ENCODE measurements around the gene ZBTB6.

DNA sequence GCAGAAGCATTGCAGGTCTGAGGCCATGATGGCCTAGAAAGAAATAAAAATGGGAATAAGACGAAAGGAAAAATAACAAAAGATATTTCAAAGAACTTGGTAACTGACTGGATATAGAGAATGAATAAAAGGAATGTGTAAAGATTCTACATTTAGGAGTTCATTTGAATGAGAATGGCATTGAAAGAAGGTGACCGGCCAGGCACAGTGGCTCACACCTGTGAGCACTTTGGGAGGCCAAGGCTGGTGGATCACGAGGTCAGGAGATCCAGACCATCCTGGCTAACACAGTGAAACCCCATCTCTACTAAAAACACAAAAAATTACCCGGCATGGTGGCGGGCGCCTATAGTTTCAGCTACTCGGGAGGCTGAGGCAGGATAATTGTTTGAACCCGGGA, 9.6 kb upstream of the ZBTB6 start:
- no peak for TF ChIP-seq POLR2A (IDR thresholded peaks at IDR 0.05)
- TF ChIP-seq, protein P1, sequence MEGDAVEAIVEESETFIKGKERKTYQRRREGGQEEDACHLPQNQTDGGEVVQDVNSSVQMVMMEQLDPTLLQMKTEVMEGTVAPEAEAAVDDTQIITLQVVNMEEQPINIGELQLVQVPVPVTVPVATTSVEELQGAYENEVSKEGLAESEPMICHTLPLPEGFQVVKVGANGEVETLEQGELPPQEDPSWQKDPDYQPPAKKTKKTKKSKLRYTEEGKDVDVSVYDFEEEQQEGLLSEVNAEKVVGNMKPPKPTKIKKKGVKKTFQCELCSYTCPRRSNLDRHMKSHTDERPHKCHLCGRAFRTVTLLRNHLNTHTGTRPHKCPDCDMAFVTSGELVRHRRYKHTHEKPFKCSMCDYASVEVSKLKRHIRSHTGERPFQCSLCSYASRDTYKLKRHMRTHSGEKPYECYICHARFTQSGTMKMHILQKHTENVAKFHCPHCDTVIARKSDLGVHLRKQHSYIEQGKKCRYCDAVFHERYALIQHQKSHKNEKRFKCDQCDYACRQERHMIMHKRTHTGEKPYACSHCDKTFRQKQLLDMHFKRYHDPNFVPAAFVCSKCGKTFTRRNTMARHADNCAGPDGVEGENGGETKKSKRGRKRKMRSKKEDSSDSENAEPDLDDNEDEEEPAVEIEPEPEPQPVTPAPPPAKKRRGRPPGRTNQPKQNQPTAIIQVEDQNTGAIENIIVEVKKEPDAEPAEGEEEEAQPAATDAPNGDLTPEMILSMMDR (IDR thresholded peaks at IDR 0.05): no peak

Measured in esophagus squamous epithelium (tissue), 4 donors.